Measurements from ENCODE around the gene NDUFV3.

Gene NDUFV3

DNA sequence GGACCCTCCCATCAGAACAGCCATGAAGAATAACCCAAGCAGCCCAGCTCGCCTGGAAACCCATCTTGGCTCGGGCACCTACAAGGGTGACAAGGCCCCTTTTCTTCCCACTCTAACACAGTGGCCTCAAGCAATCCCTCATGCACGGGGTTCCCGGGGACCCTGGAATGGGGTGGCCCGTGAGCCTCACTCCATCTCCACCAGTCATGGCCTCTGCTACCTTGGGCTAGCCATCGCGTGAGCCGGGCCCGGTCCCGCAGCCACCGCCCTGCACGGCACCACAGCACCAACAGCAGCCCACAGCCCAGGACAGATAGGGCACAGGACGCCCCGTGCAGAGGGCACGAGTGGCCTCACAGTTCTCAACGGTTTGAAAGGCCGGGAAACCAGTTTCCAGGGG lies 32.8 kb upstream of the NDUFV3 start:
- no peak for TF ChIP-seq POLR2AphosphoS5 (IDR thresholded peaks at IDR 0.05; ENCODE audit: borderline replicate concordance, low read depth, low read length)
- TF ChIP-seq FOXP2 (optimal IDR thresholded peaks at IDR 0.05; ENCODE audit: control extremely low read depth, extremely low read length, insufficient read depth): no peak
- Histone ChIP-seq H3K4me3 (no peak overlapping the region), H3K9me3 (ENCODE audit: low read depth, low read length) (no peaks in the 10 kb centered on the region), H3K27ac (no peak overlapping the region), H3K9ac (ENCODE audit: insufficient read length) (no peak overlapping the region), H3K36me3 (ENCODE audit: insufficient read depth, low read length) (peaks cover 83% of the 10 kb centered on the region)
- DNase-seq (ENCODE audit: low read depth, low spot score): no peak

DNA sequence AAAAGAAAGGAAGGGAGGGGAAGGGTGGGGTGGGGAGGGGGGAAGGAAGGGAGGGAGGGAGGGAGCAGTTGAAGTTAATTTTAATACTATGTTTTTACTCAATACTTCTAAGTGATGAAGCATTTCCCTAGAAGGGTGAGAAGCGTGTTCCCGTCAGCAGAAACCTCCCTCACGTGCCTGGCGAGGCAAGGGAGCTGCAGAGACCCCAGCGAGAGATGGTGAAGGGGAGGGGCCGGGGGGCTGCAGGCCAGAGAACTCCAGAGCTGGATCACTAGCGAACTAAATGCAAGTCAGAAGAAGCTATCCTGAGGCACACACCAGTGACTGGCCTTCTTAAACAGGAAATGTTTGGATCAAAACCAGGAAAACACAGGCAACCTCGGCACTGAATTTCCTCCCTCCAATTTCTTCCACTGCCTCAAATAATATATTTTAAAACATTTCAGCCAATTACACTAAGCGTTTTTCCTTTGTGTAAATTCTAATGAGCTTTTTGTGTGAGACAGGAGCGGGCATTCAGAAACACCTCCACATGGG lies 31.7 kb upstream of the NDUFV3 start:
- Histone ChIP-seq H3K4me3 (no peak overlapping the region), H3K36me3 (ENCODE audit: insufficient read depth, low read length) (peaks cover 79% of the 10 kb centered on the region), H3K27ac (no peak overlapping the region), H3K9ac (ENCODE audit: insufficient read length) (no peak overlapping the region), H3K9me3 (ENCODE audit: low read depth, low read length) (no peaks in the 10 kb centered on the region)
- no peak for TF ChIP-seq POLR2AphosphoS5 (IDR thresholded peaks at IDR 0.05; ENCODE audit: borderline replicate concordance, low read depth, low read length)
- DNase-seq (ENCODE audit: low read depth, low spot score): no peak

DNA sequence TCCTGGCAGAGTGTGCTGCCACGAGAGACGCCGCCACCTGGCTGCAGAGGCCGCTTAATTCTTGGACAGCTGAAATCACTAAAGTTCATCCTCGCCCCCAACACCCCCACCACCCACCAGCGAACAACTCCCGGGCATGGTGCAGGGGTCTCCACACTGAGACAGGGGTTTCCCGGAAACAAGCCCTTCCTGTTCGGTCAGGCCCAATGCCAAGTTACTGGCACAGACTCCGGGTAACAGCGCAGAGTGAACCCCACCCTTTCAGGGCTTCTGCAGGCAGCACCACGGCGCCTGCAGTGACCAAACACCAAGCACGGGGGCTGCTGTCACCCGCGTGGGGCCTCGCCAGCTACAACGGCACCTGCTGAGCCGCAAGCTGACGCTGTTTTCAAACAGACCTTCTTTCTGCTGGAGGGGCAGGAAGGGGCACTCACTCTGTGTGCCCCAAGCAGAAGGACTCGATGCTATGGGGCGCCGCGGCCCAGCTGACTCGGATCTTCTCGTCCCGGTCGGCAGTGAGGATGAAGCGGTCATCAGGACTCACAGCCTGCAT lies 31.2 kb upstream of the NDUFV3 start:
- Histone ChIP-seq H3K4me3 (no peak overlapping the region), H3K27ac (no peak overlapping the region), H3K36me3 (ENCODE audit: insufficient read depth, low read length) (peaks cover 78% of the 10 kb centered on the region), H3K9ac (ENCODE audit: insufficient read length) (no peak overlapping the region), H3K9me3 (ENCODE audit: low read depth, low read length) (no peaks in the 10 kb centered on the region)
- no peak for TF ChIP-seq FOXP2 (optimal IDR thresholded peaks at IDR 0.05; ENCODE audit: control extremely low read depth, extremely low read length, insufficient read depth)
- TF ChIP-seq POLR2AphosphoS5 (IDR thresholded peaks at IDR 0.05; ENCODE audit: borderline replicate concordance, low read depth, low read length): no peak
- TF ChIP-seq EZH2 (IDR thresholded peaks at IDR 0.05): no peak
- DNase-seq (ENCODE audit: low read depth, low spot score): no peak

DNA sequence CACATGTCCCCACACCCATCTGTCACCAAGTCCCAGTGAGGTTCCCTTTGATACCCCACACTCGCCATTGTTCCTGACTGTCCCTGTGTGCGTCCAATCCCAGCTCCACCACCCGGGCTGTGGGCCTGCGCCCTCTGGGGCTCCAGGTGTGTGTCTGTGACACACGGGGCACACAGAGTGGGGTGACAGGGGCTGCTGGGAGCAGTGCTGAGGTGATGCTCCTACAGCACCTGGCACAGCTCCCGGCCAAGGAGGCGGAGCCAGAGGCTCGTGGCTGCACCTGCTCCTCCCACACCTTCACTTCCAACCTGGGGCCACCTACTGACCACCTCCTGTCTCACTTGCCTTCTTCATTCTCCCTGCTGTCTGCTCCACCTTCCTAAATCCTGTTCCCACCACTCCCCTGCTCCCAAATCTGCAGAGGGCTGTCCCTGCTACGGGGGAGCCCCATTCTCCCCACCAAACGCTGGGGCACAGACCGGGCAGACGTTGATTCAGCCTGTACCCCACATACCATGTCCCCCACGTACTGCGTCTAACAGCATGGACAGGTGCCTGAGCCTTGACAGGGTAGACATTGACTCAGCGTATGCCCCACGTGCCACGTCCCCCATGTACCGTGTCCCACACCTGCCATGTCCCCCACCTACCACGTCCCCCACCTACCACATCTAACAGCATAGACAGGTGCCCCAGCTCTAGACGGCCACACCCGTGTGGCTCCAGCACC lies 30.2 kb upstream of the NDUFV3 start:
- Histone ChIP-seq H3K9me3 (ENCODE audit: low read depth, low read length) (no peaks in the 10 kb centered on the region), H3K27ac (no peak overlapping the region), H3K36me3 (ENCODE audit: insufficient read depth, low read length) (peaks cover 77% of the 10 kb centered on the region), H3K9ac (ENCODE audit: insufficient read length) (no peak overlapping the region), H3K4me3 (no peak overlapping the region)
- DNase-seq (ENCODE audit: low read depth, low spot score): no peak
- TF ChIP-seq EZH2 (IDR thresholded peaks at IDR 0.05) (no peak), POLR2AphosphoS5 (IDR thresholded peaks at IDR 0.05; ENCODE audit: borderline replicate concordance, low read depth, low read length) (no peak), FOXP2 (optimal IDR thresholded peaks at IDR 0.05; ENCODE audit: control extremely low read depth, extremely low read length, insufficient read depth) (no peak)

DNA sequence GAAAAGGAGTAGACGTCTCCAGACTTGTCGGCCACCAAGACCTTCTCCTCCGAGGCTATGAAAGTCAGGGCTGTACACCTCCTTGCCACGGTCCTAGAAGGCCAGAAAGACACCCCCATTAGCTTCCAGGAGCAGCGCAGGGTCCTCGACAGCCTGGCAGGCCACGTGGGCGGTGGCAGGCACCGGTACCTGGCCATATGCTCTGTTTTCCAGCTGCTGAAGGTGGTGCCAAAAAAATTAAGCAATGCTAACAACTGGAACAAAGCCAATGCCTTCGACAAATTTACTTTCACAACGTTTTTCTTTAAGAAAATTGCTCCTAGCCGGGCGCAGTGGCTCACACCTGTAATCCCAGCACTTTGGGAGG lies 29.6 kb upstream of the NDUFV3 start:
- peaks cover 77% of the 10 kb centered on the region for H3K36me3 ChIP-seq (ENCODE audit: insufficient read depth, low read length)
- H3K9ac ChIP-seq (ENCODE audit: insufficient read length): no peak overlapping the region
- H3K27ac ChIP-seq: no peak overlapping the region
- no peak for DNase-seq (ENCODE audit: low read depth, low spot score)
- no peaks in the 10 kb centered on the region for H3K9me3 ChIP-seq (ENCODE audit: low read depth, low read length)
- no peak overlapping the region for H3K4me3 ChIP-seq
- TF ChIP-seq FOXP2 (optimal IDR thresholded peaks at IDR 0.05; ENCODE audit: control extremely low read depth, extremely low read length, insufficient read depth) (no peak), EZH2 (IDR thresholded peaks at IDR 0.05) (no peak), POLR2AphosphoS5 (IDR thresholded peaks at IDR 0.05; ENCODE audit: borderline replicate concordance, low read depth, low read length) (no peak)

DNA sequence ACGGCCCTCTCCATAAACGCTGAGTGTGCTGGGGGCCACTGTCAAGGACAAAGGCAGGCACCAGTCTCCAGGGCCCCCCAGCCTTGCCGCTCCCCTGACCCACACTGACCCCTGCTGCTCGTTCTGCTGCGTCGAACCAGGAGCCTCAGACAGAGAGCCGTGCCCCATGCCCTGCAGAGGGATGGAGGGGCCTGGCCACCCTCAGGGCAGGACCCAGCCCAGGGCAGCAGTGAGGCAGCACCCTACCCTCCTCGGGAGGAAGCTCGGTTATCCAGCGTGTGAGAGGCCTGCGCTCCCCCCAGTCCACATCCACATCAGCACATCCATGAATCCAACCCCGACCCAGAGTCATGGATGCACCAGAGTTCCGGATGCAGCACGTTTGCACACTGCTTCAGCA lies 28.8 kb upstream of the NDUFV3 start:
- H3K9me3 ChIP-seq (ENCODE audit: low read depth, low read length): no peaks in the 10 kb centered on the region
- no peak overlapping the region for H3K9ac ChIP-seq (ENCODE audit: insufficient read length)
- peaks cover 77% of the 10 kb centered on the region for H3K36me3 ChIP-seq (ENCODE audit: insufficient read depth, low read length)
- TF ChIP-seq FOXP2 (optimal IDR thresholded peaks at IDR 0.05; ENCODE audit: control extremely low read depth, extremely low read length, insufficient read depth) (no peak), EZH2 (IDR thresholded peaks at IDR 0.05) (no peak), POLR2AphosphoS5 (IDR thresholded peaks at IDR 0.05; ENCODE audit: borderline replicate concordance, low read depth, low read length) (no peak)
- H3K27ac ChIP-seq: no peak overlapping the region
- no peak for DNase-seq (ENCODE audit: low read depth, low spot score)
- no peak overlapping the region for H3K4me3 ChIP-seq

DNA sequence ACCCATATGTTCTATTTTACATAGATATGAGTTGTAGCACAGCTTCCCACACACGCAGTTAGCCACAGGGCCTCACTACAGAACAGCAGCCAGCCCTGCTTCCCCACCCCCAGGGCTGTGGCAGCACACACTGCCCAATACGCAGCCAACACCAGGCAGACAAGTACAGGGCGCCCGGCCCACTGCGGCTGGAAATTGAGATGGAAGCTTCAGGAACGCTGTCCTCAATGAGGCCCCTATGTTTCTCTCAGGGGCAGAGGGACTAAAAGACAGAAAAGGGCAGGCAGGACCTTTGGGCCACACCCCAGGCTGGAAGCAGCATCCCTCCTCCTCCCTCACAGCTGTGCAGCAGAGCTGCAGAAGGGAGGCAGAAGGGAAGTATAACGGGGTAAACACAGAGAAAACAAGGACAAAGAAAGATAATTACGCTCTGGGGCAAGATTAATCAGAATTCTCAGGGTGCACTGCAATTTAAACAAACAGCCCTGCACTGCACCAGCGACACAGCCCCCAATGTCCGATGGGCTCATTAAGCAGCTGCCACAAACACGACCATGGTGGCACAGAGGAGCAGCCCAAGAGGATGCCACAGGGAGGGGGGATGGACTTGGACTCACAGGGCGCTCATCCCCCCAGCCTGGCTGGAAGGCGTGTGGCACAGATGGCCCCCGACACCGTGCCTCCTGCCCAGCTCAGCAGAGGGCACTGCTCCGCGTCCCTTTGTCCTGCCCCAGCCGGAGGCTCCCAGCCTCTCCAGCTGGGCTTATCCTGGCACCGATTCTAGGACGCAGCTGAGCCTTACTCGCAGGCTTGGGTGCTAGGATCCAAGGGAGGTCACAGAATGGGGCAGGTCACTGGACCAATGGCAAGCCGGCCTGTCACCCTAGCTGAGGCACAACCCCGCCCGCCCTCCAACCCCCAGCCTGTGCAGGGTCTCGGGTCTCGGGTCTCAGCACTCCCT lies 28.0 kb upstream of the NDUFV3 start:
- TF ChIP-seq EZH2 (IDR thresholded peaks at IDR 0.05) (no peak), POLR2AphosphoS5 (IDR thresholded peaks at IDR 0.05; ENCODE audit: borderline replicate concordance, low read depth, low read length) (no peak), FOXP2 (optimal IDR thresholded peaks at IDR 0.05; ENCODE audit: control extremely low read depth, extremely low read length, insufficient read depth) (no peak)
- no peak overlapping the region for H3K27ac ChIP-seq
- no peak for DNase-seq (ENCODE audit: low read depth, low spot score)

DNA sequence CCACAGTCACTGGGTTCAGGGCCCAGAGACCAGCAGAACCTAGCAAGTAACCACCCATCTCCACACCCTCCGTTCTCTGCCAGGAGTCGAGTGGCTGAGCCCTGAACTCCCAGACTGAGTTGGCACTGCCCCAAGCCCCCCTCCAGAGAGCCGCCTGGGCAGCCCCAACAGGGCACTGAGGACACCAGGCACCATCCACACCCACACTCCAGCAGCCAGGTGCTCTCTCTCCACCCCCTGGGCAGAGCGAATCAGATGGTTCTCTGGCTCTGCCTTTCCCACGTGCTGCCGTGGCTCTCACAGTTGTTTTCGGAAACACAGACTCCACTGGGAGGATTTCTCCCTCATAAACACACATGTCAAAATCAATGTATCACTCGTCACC lies 27.3 kb upstream of the NDUFV3 start:
- H3K9me3 ChIP-seq (ENCODE audit: low read depth, low read length): no peaks in the 10 kb centered on the region
- no peak overlapping the region for H3K9ac ChIP-seq (ENCODE audit: insufficient read length)
- H3K4me3 ChIP-seq: no peak overlapping the region
- peaks cover 78% of the 10 kb centered on the region for H3K36me3 ChIP-seq (ENCODE audit: insufficient read depth, low read length)
- no peak overlapping the region for H3K27ac ChIP-seq
- DNase-seq (ENCODE audit: low read depth, low spot score): no peak
- no peak for TF ChIP-seq EZH2 (IDR thresholded peaks at IDR 0.05)
- TF ChIP-seq POLR2AphosphoS5 (IDR thresholded peaks at IDR 0.05; ENCODE audit: borderline replicate concordance, low read depth, low read length): no peak

More for the DNA sequence above, 28.0 kb upstream of the NDUFV3 start:
- no peak overlapping the region for H3K4me3 ChIP-seq
- no peaks in the 10 kb centered on the region for H3K9me3 ChIP-seq (ENCODE audit: low read depth, low read length)
- no peak overlapping the region for H3K9ac ChIP-seq (ENCODE audit: insufficient read length)
- peaks cover 79% of the 10 kb centered on the region for H3K36me3 ChIP-seq (ENCODE audit: insufficient read depth, low read length)

All from SK-N-MC (cell line).